NCI-H2029 (cell line): ENCODE results near the gene ABHD11.
"Not testable (repeated sequence)": the region's sequence is repeated elsewhere in the genome, so short reads cannot be mapped to it uniquely, and the experiment has no call there.

Experiments
- DNase-seq: peaks from one replicate; lab custom pipeline; 2025; lab: John Stamatoyannopoulos, UW

Gene ABHD11

DNA sequence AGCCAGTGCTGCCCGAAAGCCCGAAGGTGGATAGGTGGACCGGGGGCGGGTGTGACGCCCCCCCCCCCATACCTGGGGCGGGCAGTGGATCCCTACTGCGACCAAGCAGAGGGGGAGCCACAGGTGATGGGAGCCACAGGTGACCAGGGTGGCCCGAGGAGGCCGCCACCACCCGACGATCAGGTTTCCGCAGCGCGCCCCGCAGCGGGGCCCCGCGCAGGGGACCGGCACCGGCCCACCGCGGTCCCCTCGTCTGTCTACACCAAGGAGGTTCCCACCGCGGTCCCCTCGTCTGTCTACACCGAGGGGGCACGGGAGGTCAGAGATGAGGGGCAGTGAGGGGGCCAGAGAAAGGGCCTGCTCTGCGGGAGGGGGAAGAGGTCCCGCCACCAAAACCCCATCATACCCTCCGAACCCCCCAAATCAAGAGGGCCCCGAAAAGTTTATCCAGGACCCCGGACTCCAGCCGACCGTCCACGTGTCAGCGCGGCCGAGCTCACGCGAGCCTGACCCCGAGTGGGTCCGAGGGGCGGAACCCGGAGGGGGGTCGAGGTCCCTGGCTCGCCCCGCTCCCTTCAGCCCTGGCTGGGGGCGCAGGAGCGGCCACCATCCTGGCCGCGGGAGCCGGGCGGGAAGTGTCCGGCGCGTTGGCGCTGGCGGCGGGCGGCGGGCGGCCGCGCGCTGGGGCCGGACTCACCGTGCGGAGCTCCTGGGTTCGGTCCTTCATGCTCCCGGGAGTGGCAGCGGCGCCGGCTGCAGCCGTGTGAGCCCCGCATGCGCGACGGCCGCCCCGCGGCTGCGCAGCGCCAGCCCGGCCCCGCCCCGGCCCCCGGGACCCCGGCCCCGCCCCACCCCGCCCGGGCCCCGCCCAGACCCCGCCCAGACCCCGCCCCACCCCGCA is 19.4 kb downstream of the ABHD11 start, which contains the start of gene STX1A:
TSS of gene STX1A (minus strand) at position 765 of the 901 bp plus-strand sequence. CDS start at position 727, 38 bp downstream.
- DNase-seq, result peak; percentile 45

DNA sequence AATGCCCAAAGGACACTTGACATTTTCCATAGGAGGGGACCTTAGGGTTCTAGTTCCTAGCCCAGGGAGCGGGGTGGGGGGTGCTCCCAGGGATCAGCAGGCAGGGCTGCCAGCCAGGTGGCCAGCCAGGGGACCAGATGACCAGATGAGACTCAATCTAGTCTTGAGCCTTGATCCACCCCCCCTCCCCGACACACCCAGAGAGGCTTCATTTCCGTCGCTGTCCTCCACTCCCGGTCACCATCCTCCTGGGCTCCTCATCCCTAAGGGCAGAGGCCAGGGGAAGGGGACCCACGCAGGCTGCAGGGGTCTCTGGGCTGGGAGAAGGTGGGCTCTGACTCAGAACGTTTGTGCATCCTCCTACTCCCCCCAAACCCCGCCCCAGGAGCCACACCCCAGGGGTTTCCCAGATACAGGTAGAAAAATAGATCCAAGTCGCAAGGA is 20.1 kb downstream of the ABHD11 start:
- no peak for DNase-seq

DNA sequence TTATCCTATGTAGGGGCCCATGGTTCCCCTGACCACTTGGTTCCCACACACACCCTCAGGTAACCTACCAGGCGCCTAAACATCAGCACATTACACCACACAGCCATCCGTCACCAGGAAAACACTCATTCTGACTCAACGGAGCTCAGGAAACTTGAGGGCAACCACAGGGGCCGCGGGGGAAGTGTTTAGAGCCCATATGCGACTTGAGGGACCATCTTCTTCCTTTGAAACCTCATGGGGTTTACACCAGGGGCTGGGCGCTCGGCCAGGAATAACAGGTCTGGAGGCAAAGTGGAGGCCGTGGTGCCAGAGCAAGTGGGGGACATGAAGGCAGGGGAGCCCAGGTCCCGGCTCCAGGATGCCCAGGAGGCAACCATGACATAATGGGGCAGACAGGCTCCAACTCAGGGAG is 20.6 kb downstream of the ABHD11 start:
- DNase-seq, result no peak

DNA sequence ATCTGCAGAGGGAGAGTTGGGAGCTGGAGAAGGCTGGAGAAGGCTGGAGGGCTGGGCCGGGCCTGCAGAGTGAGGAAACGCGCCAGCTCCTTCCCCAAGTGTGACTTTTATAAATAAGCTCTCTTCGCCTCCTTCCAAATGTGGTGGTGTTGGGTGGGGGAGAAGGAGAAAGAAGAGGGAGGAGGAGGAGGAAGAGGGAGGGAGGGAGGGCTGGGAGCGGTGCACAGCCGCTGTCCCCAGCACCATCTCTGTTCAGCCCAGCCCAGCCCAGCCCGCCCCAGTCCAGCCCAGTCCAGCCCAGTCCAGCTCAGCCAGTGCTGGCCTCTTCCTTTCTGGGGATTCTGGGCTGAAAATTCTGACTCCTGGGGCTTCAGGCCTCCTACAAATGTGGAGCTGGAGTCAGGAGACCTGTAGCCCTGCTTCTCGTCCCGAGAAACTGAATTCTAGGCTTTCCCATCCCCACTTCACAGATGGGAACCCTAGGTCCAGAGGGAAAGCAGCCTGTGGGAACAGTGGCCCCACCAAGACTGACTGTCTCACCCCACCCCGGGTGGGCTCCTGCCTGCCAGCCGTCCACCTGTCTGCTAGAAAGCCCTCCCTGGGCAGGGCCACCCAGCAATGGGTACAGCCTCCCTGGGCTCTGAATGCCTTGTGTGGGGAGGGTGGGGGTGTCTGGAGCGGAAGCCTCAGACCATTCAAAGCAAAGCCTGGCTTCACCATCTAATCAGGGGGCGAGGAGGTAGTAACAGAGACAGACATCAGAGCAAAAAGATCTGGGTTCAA is 21.4 kb downstream of the ABHD11 start:
- DNase-seq, result no peak

DNA sequence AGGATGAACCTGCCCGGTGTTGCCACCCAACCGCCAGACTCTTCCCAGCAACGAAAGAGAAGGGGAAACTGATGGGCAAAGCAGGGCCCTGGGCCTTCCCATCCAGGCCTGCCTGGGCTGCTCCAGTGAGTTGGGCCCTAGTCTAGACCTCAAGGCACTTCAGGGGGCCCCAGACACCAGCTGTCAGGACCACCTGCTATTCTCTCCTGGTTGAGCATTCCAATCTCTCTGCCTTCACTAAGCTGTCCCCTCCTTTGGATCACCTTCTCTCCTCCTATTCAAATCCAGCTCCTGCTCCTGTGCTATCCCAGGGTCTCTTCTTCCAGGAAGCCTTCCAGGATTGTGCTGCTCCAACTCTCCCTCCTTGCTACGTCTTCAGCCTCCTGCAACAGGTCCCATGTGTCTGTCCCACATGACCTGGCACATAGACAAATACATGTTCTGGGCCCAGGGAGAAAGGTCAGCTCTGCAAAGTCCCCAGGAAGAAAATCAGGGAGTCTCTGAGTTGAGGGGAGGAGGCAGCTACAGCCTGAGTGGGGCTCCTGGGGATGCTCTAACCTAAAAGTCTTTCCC is 22.2 kb downstream of the ABHD11 start:
- no peak for DNase-seq

DNA sequence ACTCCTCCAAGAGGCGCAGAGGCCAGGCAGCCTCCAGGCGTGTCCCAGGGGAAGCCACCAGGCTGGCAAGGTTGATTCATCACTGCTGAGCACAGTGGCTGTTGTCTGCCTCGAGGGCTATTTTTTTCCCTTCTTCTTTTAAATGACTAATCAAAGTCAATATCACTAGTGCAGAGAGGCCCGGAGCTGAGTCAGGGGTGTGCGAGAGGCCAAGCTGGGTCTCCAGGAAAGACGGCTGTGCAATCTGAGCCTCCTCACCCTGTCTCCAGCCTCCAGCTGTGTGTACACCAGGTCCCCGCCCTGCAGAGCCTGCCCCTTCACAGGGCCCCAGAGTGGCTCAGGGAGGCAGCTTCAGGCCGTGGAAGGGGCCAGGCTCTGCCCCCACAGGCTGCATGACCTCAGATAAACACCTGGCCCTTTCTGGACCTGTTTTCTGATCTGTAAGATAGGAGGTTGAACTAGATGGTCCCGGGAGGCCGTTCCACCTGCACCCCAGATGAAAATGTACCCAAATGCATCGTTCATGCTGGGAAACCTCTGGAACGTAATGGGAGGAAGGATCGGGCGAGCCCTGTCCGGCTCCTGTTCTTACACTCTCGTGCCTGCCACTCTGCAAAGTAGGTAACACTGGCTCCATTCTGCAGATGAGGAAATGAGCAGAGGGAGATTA is 22.8 kb downstream of the ABHD11 start:
- peak; percentile 80 for DNase-seq

DNA sequence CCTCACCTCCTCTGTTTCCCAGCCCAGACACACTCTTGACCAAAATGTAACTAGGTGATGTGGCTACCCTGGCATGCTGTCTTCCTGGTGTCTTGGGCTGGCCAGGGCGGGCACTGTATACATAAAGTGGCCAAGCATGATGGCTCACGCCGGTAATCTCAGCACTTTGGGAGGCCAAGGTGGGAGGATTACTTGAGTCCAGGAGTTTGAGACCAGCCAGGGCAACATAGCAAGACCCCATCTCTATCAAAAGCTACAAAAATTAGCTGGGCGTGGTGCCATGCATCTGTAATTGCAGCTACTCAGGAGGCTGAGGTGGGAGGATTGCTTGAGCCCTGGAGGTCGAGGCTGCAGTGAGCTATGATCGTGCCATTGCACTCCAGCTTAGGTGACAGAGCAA is 25.3 kb downstream of the ABHD11 start:
- not testable (repeated sequence) for DNase-seq

DNA sequence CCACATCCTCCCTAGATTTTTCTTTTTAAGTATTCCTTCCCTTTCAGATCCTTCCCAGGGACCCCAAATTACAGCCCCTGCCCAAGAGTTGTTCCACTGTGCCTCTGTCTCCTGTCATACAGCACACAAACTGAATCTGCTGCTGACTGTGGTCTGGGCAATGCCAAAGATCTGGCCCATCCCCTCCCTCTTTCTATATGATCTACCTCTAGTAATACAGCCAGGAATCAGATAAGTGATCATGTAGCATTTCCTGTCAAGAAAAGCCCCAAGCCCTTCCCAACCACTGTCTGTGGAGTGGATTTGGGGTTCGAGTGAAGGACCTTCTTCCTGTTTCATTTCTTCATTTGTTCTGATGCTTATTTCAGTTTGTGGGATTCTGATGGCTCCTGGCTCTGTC is 25.8 kb downstream of the ABHD11 start:
- DNase-seq, result no peak

DNA sequence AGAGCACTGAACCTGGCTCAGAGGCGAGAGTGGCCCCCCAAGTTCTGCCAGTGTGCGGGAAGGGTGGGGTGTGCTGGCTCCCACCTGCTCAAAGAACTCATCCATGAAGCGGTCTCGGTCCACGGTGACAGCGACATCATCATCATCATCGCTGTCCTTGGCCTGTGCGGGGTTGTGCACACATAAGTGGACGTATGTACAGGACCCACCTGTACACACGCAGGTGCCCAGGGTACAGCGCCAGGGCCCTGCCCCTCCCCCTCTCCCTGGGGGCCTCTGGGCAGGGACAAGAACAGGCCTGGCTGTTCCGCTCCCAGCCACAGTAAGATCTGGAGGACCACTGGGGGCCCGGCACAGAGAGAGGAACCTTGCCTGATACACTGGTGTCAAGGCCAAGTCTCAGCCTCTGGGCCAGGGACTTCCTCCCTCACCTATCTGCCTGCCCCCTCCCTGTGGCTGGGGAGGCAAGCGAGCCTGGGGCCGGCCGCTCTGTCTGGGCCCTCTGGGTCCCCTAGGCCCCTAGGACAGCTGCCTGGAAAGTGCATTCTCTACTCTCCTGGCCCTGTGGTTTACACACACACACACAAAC is 29.5 kb downstream of the ABHD11 start:
- no peak for DNase-seq

DNA sequence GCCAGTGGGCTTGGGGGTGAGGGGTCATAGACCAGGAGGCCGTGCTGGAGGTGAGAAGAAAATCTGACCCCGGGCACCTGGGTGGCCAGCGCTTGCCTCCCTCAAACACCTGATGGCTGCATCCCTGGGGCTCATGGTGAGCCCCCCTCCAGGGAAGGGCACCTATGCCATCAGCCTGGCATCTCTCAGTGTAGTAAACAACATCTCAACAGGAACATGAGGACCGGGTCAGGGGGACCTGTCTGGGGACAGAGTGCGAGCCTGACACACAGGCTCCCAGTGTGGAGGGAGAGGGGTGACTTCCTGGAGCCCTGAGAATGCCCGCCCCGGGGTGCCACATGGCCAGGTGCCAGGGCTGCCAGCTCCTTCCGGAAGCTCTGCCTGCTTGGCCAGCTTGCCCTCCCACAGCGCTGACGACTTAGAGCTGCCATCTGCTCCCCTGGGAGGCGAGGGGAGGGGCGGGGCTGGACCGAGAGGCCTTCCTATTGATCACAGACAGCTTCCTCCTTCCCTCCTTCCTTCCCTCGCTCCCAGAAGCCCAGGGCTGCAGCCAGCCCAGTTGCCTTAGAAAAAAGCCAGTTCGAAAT is 31.5 kb downstream of the ABHD11 start:
- DNase-seq, result peak; percentile 88

DNA sequence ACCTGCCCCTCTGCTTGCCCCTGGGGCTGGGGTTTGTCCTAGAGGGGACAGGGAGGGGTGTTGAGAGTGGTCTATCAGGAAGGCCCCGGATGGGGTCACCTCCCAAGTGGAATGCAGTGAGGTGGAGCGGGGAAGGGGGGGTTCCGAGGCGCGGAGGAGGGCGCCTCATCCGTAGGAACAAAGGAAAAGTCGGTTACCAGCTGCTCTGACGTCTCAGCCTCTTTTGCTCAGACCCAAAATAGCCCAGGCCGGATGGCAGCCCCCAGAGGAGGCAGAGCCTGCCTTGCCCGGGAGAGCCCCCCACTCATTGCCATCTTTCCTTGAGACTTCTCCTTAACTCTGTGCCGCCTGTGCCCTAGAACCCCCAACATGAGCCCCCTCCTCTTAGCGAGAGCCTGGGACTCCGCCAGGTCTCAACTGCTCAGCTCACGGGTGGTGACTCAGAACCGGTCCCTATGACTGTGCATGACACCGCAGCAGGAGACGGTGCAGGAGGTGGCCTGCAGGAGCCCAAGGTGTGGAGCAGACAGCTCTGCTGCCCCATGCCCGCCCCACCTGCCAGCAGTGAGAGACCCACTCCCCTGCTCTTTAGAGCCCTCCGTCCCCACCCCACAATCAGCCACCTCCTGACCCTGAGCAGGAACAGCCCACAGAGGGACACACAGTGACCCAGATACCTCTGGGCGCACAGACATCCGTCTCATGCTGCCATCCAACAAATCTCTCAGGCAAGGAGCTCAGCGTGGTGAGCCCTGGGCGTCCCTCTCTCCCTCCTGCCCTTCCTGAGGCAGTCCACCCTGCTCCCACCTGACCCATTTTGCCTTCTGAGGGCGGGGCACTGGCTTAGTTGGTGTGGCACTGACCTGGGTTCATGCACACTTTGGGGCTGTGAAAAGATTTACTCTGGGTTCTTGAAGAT is 32.2 kb downstream of the ABHD11 start:
- no peak for DNase-seq

DNA sequence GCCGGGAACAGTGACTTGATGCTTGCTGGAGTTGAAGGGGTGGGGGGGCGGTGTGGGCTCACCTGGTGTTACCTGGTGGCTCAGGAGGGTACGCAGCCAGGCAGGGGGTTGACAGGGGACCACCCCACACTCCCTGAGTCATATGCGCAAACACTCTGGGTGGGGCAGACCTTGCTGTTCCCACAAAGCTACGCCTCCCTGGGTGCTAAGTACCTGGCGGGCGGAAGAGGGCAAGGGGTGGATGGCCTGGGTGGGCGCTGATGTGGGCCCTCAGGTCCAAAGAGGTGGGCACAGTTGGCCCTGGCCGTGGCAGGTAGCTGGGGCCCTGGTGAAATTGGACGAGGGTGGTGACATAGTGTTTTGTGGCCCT is 33.1 kb downstream of the ABHD11 start:
- DNase-seq, result no peak

DNA sequence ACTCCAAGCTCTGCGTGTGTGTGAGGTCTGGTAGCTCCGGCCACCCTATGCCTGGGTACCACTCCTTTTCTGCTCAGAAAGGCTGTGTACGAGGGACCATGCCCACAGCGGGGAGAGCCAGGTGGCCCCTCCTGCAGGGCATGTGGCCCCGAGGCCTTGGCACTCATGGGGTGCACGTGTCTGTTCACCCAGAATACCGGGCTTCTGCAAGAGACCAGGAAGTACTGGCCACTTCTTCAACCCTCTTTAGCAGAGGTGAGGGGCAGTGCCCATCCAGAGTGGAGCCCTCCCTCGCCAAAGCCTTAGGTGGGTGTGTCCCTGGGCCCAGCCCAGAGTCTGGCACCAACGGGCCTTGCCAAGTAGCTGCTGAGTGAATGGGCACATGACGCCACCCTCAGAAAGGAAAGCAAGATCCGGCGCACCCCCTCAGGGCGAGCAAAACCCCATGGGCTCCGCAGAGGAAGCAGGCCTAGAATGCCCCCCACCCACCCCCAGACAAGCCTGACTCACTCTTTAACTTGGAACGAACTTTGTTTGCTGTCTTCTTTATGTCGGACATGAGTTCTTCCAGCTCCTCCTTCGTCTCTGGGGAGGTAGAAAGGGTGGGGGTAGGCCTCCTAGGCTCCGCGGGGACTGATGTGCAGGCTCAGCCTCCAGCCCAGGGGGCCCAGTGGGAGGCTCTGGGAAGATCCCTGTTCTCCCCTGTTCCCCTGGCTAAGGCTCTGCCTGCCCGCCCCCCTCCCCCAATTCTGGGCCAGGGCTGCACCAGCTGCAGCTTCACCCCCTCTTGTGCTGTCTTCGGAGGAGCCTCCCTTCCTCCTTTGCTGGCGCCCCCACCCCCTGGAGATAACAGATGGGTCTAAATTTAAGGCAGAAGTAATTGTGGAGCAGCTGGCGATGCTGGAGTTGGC is 33.7 kb downstream of the ABHD11 start:
- DNase-seq, result no peak

DNA sequence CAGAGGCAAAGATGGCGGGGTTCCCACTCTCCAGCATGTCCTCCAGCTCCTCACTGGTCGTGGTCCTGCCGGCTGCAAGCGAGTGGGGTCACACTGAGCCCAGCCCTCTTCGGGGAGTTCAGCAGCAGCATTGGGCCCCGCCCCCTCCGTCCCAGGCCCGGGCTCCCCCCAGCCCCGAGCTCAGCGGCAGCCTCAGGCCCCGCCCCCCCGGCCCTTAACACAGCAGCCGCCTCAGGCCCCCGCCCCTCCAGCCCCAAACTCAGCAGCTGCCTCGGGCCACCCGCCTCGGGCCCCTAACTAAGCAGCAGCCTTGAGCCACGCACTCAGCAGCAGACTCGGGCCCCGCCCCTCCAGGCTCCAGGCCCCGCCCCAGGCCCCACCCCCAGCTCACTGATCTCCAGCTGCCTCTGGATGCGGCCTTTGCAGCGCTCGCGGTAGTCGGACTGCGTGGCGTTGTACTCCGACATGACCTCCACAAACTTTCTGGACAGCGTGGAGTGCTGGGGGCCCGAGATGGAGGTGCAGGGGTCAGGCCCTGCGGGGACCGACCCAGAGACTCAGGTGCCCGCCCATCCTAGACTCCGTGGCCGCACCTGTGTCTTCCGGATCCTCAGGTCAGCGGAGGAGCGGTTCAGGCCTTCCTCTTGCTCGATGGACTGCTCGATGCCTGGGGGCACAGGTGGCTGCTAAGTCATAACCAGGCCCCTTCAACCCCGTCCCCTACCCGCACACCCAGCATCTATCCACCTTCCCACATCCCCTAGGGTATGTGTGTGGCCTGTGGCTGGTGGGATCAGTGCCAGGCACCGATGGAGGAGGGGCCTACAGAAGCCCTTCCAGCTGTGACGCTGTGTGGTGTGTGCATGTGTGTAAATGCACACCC is 34.6 kb downstream of the ABHD11 start:
- DNase-seq, result peak; percentile 37

DNA sequence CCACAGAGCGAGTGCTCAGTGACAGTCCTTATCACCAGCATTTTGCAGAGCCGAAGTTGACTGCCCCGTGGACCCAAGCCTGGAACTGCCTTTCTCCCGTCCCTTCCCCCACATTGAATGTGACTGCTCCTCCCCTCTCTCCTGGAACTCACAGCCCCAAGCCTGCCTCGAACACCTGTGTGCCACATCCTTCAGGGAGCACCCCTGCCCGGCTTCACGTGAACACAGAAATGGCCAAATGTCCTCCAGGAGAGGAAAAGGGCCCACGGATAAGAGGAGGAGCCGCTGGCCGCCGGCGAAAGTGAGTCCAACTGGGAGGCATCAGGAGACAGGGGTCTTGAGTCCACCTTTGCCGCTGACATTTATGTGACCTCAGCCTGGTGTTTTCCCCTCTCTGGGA is 35.4 kb downstream of the ABHD11 start:
- no peak for DNase-seq

DNA sequence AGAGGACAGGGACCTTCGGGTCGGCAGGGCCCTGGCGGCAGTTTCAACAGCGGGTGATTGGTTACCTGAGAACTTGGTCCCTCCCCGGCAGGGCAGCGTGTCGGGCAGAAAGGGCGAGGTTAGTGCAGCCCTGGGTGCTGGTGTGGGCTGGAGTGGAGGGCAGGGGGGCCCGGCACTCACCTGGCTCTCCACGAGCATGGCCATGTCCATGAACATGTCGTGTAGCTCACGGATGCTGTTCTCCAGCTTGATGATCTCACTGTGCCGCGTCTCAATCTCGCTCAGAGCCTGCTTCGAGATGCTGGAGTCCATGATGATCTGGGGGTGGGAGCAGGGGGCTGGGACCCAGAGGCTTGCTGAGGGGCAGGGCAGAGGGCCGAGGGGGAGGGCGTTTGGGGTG is 35.9 kb downstream of the ABHD11 start:
- no peak for DNase-seq

DNA sequence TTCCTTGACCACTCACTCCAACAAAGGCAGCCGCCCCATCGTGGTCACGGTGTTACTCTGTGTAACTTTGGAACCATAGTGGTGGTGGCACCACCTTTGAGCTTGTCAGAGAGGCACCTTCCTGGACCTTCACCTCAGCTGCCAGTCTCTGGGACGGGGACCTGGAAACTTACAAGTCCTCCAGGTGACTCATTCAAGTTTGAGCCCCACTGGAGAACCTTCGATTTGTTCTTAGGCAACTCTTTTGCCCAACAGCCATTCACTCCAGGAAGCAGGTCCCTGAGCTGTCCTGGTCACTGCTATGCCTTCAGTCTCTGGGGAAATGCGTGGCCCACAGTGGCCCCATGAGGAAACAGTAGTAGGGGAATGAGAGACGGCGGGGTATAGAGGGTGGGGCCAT is 36.4 kb downstream of the ABHD11 start:
- DNase-seq, result no peak

DNA sequence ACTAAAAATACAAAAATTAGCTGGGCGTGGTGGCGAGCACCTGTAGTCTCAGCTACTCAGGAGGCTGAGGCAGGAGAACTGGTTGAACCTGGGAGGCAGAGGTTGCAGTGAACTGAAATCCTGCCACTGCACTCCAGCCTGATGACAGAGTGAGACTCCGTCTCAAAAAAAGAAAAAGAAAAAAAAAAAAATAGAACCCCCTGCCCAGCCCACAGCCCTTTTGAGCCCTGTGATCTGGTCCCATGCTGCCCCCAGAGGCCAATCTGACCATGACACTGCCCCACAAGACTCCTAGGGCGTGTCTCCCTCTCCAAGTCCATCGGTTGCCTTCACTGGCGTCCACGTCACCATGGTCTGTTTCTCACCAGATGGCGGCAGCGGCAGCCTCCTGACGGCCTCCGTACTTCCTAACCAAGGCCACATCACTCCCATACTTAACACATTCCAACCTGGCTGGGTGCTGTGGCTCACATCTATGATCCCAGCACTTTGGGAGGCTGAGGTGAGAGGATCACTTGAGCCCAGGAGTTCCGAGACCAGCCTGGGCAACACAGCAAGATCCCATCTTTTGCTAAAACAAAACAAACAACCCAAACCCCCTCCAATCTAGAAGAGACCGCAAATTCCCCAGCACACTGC is 37.1 kb downstream of the ABHD11 start:
- DNase-seq, result no peak
